ENCODE data around the gene SMYD4. TPM values are rescaled to one million over a fixed set of nuclear protein-coding genes. Genes with fewer than 3 reads are reported as not detected.
"Not testable (repeated sequence)": the region's sequence is repeated elsewhere in the genome, so short reads cannot be mapped to it uniquely, and the experiment has no call there.

Gene SMYD4, protein sequence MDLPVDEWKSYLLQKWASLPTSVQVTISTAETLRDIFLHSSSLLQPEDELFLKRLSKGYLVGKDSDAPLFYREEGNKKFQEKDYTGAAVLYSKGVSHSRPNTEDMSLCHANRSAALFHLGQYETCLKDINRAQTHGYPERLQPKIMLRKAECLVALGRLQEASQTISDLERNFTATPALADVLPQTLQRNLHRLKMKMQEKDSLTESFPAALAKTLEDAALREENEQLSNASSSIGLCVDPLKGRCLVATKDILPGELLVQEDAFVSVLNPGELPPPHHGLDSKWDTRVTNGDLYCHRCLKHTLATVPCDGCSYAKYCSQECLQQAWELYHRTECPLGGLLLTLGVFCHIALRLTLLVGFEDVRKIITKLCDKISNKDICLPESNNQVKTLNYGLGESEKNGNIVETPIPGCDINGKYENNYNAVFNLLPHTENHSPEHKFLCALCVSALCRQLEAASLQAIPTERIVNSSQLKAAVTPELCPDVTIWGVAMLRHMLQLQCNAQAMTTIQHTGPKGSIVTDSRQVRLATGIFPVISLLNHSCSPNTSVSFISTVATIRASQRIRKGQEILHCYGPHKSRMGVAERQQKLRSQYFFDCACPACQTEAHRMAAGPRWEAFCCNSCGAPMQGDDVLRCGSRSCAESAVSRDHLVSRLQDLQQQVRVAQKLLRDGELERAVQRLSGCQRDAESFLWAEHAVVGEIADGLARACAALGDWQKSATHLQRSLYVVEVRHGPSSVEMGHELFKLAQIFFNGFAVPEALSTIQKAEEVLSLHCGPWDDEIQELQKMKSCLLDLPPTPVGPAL
- total RNA-seq, result 8.8 TPM
- long read RNA-seq, full-length matches to known transcripts, result 3 of 8 reads
- long read RNA-seq, partial matches to known transcripts, result 2 of 8 reads
- long read RNA-seq, other reads (novel, unspliced or antisense), result 3 of 8 reads

DNA sequence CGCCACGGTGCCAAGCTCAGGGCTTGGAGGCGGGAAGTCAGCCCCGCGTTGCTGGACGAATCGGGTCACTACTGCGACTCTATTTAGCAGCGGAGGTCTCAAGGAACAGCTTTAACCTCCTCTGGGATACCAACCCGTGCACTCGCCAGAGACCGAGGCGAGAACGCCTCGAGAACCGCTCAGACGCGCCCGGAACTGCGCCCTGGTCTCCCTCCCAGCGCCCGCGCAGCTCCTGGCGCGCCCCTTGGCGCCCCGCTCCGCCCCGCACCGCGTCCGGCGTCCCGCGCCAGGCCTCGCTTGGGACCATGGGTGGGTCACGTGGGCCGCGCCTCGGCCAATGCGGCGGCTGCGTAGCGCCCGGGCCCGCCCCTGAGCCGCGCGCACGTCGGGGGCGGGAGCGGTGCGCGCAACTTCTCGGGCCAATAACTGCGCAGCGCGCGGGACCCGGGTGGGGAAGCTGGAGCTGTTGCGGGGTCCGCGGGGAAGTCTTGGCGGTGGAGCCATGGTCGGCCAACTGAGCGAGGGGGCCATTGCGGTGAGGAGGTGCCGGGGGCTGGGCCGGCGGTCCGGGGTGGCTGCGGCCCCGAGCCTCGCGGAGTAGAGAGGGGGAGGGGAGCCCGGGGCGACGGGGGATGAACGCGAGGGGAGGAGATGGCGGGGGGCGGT lies at the start of gene SMYD4, which contains the start of gene RPA1:
Gene SMYD4, minus strand, starts transcription at position 311 of the 666 bp plus-strand sequence. CDS start 1,908 bp downstream, outside the sequence.
Gene RPA1, plus strand, starts transcription at position 414 of the 666 bp plus-strand sequence. Its CDS starts 89 bp downstream, at position 503.
- intact Hi-C loops (cut with DNase I), result no loop called here
- DNase-seq (ENCODE audit: low spot score), result peak; percentile 93

DNA sequence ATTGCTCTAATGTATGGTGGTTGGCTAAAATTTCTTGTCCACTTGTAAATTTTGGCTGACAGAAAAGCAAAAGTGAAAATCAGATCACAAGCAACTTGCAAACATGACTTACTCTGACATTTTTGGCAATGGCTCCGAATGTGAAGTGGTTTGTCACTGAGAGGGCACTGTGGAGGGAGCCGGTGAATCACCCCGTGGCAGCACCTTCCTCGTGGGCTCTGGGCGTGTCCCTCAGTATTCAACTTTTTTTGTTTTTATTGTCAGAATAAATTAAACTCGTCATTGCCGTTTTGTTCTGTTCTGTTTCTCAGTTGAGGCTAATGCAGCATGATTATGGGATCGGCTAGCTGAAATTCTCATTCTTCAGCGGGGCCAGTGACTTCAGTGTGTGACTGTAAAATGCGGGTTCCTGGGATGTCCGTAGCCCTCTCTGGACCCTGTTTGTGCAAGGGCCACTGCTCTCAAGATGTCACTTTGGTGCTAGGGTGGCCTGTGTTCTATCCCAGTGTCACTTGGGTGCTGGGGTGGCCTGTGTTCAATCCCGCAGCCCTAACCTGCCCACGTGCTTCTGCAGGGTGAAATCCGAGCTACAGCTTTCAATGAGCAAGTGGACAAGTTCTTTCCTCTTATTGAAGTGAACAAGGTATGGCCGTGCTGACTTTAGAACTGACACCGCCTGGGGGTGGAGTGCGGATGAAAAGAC lies 48.9 kb upstream of the SMYD4 start:
- intact Hi-C loops (cut with DNase I), result loop anchor here (10.0 kb wide), 1 partner anchor 304 kb away; no protein-coding TSS in a partner anchor
- DNase-seq (ENCODE audit: low spot score), result no peak

DNA sequence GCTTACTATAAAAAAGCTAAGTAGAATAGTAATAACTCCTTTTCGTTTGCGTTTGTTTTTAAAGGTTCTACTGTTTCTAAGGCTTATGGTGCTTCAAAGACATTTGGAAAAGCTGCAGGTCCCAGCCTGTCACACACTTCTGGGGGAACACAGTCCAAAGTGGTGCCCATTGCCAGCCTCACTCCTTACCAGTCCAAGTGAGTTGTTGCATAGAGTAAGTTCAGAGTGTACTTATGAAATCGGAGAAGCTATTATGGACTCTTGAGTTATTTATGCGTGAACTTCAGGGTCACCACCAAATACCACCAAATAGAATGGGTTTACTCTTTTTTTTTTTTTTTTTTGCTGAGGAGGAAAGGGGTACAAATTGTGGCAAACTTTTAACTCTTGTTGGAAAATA lies 45.9 kb upstream of the SMYD4 start:
- no peak for DNase-seq (ENCODE audit: low spot score)
- intact Hi-C loops (cut with DNase I), result loop anchor here (10.0 kb wide), 1 partner anchor 301 kb away; no protein-coding TSS in a partner anchor

DNA sequence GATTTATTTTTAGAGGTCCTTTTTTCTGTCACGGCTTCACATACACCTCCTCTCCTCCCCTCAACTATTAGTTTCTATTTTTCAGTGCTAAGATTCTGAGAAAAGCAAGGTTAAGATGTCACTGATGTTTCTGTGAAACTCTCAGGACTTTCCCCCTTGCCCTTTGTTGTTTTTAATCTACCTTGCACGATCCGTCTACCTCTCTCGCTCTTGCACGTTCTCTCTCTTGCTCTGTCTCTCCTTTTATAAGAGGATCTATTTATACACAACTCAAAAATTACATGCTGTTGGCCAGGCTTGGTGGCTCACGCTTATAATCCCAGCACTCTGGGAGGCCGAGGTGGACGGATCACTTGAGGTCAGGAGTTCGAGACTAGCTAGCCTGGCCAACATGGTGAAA lies 43.7 kb upstream of the SMYD4 start:
- no peak for DNase-seq (ENCODE audit: low spot score)
- intact Hi-C loops (cut with DNase I), result loop anchor here (10.0 kb wide), 1 partner anchor 299 kb away; no protein-coding TSS in a partner anchor

DNA sequence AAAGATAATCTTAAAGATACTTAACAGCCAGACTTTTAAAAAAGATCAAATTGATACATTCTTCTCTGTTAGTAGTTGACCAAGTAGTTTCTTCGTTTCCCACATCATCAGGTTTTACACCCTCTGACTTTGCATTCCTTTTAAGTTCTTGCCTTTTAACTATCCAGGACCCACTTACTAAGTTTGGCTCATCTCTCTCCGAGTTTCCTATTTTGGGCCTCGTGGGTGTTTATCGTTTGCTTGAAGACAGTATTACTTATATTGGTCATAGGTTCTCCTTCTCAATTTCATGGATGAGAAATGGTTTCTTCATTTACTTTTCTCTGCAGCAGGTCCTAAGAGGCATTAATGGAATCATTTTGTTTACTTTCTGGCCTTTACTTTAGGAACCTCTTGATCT lies 43.3 kb upstream of the SMYD4 start:
- intact Hi-C loops (cut with DNase I), result loop anchor here (10.0 kb wide), 1 partner anchor 298 kb away; no protein-coding TSS in a partner anchor
- no peak for DNase-seq (ENCODE audit: low spot score)

DNA sequence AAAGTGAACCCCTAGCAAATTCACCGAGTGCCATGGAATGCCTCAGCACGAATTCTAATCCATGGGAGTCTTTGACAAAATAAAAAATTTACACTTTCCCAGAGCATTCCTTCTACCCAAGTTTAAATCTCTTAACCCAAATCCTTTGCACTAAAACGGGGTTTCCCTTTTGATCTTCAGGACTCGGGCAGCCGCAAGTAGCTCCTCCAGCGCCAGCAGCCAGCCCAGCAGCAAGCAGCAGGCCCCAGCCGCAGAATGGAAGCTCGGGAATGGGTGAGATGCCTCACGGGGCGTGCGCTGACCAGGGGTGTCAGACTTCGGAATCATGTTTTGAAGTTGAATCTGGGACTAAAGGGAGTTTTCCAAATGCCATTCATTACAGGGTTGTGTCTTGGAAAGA lies 42.6 kb upstream of the SMYD4 start:
- DNase-seq (ENCODE audit: low spot score), result no peak
- intact Hi-C loops (cut with DNase I), result loop anchor here (10.0 kb wide), 1 partner anchor 297 kb away; no protein-coding TSS in a partner anchor

DNA sequence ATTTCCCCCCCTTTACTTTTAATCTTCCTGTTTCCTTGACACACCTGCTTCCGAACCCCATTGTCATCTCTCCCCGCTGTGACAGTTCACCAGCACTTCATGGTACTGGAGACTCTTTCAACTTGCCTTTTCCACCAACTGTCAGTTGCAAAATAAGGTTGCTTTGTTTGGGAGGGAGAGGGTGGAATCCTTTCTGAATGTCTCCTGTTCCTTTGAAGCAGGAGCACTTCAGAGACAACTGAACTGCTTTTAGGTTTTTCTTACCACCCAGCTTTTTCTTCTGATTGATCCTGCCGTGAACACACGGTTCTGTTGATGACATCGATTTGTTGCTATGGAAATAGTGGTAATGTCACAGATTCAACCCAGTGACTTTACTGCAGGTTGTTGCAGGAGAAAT lies 42.1 kb upstream of the SMYD4 start:
- no peak for DNase-seq (ENCODE audit: low spot score)
- intact Hi-C loops (cut with DNase I), result loop anchor here (10.0 kb wide), 1 partner anchor 297 kb away; no protein-coding TSS in a partner anchor

DNA sequence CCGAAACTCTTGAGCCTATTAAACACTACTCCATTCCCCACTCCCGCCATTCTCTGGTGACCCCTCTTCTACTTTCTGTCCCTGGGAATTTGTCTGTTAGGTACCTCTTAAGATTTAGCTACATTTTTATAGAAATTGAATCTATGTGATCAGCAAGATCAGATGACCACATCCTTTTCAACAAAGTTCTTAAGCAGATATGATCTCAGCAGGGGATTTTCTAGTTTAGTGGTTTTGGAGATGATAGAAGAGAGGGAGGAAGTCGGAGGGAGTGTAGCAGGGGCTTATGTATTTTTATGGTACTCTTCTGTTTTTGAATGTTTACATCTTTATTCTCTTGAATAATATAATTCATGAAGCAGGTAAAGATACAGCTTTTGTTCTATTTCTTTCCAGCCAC lies 40.9 kb upstream of the SMYD4 start:
- DNase-seq (ENCODE audit: low spot score), result no peak
- intact Hi-C loops (cut with DNase I), result loop anchor here (10.0 kb wide), 1 partner anchor 296 kb away; no protein-coding TSS in a partner anchor

DNA sequence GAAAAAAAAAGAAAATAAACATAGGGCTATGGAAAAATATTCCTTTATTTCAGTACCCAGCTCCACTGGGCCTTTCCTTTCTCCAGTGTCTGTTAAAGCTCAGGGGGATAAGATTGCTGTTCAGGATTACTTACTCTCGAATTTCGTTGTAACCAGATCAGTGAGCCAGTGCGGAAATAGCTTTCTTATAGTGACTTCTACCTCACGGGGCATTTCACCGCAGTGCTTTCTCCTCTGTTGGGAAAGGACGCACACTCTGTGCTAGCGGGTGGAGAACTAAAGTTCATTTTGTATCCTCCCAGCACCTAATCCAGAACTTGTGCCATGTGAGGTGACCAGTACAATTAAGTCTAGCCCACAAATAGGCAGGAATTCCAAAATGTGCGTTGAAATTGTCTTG lies 38.4 kb upstream of the SMYD4 start:
- DNase-seq (ENCODE audit: low spot score), result no peak
- intact Hi-C loops (cut with DNase I), result loop anchor here (5.0 to 10.0 kb wide), 2 partner anchors 141 to 203 kb away; no protein-coding TSS in a partner anchor

DNA sequence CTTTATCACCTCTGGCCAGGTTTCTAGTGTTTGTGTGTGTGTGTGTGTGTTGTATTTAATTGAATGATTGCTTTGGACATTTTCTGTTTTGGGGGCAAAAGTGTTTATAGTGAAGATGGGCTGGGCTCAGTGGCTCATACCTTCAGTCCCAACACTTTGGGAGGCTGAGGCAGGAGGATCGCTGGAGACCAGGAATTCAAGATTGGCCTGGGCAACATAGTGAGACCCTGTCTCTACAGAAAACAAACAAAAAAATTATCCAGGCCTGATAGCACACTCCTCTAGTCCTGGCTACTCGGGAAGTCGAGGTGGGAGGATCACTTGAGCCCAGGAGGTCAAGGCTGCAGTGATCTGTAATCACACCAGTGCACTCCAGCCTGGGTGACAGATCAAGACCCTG lies 37.6 kb upstream of the SMYD4 start:
- intact Hi-C loops (cut with DNase I), result loop anchor here (5.0 to 10.0 kb wide), 2 partner anchors 140 to 203 kb away; no protein-coding TSS in a partner anchor
- DNase-seq (ENCODE audit: low spot score), result no peak

DNA sequence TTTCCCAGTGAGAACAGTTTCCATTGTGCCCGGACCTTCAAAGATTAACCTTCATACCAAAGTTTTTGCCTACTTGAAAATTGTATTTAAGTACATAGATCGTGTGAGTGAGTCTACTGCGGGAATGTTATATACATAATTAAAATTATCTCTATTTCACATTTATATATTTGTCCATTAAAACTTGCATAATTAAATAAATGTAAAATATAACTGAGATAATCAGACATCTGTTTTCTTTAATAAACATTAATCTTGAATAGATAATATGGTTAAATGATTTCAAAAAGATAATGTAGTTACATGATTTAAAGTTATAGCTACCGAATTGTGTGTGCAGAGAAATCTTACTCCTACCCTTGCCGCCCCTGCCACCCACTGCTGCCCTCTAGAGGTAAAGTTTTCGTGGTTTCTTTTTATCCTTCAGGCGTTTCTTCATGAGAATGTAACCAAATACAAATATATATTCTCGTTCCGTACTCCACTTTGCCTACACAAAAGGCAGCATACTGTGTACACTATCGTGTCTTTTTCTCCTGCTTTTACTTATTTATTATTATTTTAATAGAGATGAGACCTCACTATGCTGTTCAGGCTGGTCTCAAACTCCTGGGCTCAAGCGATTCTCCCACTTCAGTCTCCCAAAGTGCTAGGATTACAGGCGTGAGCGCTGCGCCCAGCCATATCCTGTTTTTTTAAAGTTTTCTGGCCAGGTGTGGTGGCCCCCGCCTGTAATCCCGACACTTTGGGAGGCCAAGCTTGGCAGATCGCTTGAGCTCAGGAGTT lies 35.7 kb upstream of the SMYD4 start:
- intact Hi-C loops (cut with DNase I), result loop anchor here (5.0 to 10.0 kb wide), 2 partner anchors 138 to 201 kb away; no protein-coding TSS in a partner anchor
- DNase-seq (ENCODE audit: low spot score), result no peak

DNA sequence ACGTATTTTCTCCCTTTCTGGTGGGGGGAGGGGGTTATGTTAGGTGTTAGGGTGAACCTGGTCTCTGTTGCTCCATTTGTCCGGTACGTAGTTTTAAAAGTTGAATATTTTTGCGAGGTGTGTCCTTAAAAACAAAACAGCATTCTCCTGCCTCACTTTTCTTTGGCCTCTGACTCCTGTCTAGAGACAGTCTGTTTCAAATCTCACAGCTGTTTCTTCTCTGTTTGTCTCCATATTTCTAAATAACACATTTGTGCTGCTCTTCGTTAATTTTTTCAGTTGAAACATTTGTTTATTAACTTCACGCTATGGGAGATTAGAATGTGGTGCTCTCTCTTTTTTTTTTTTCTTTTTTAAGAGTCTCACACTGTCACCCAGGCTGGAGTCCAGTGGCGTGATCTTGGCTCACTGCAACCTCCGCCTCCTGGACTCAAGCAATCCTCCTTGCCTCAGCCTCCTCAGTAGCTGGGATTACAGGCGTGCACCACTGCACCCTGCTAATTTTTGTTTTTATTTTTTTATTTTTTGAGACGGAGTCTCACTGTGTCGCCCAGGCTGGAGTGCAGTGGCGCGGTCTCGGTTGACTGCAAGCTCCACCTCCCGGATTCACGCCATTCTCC lies 31.8 kb upstream of the SMYD4 start:
- DNase-seq (ENCODE audit: low spot score), result no peak
- intact Hi-C loops (cut with DNase I), result loop anchor here (10.0 kb wide), 1 partner anchor 197 kb away; no protein-coding TSS in a partner anchor

DNA sequence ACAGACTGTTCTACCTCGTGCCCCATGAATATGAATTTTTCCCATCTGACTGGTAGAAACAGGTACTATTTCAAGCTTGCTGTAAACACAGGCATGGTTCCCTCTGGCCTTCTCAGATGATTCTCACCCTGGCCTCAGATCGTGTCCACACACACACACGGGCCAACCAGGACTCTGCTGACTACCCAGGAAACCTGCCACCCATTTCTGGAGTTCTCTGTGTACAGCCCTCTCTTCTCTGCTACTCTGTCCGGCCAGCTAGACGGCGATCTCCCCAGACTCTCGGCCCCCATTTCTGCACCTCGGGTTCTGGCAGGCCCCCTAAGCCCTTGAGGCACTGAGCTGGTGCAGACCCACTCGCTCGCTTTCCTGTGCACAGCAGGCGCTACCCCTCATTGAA lies 31.3 kb upstream of the SMYD4 start:
- intact Hi-C loops (cut with DNase I), result loop anchor here (10.0 kb wide), 1 partner anchor 196 kb away; no protein-coding TSS in a partner anchor
- no peak for DNase-seq (ENCODE audit: low spot score)

DNA sequence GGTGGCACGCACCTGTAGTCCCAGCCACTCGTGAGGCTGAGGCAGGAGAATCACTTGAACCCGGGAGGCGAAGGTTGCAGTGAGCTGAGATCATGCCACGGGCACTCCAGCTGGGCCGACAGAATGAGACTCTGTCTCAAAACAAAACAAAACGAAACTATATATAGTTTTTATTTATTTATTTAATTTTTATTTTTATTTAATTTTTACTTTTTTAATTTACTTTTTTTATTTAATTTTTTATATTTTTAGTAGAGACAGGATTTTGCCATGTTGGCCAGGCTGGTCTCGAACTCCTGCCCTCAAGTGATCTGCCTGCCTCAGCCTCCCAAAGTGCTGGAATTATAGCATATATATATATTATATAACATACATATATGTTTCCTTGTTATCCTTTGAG lies 26.8 kb upstream of the SMYD4 start:
- intact Hi-C loops (cut with DNase I); DNase-seq (ENCODE audit: low spot score): not testable (repeated sequence)

DNA sequence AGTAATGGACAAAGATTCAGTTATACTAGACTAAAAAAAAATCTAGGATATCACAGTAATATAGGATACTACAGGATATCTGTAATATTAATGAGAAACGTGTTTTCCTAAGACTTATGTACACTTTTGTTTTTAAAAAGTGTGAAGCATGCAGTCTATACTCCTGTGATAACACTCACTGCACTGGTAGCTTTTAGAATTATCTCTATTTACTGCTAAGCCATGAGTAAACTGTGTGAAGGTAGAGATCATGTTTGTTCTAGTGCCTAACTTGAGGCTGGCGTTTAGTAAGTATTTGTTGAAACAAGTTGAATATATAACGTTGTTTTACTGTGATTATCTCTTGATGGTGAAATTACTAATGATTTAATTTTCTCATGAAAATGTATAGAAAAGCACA lies 24.0 kb upstream of the SMYD4 start:
- intact Hi-C loops (cut with DNase I), result no loop called here
- DNase-seq (ENCODE audit: low spot score), result no peak

DNA sequence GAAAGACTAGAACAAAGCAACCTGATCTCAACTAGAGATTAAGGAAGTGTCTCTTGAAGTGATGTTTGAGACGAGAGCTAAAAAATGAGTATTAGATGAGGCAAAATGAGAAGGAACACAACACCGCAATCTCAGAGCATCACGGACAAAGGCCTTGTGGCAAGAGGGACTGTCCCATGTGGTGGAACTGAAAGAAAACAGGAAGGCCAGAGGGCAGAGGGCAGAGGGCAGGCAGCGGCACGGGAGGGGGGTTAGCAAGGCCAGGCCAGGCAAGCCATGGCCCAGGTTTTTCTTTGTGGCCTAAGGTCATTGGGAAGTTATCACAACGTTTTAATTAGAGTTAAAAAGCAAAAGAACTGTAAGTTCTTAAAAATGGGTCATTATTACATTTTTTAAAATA lies 22.6 kb upstream of the SMYD4 start:
- intact Hi-C loops (cut with DNase I), result no loop called here
- no peak for DNase-seq (ENCODE audit: low spot score)

DNA sequence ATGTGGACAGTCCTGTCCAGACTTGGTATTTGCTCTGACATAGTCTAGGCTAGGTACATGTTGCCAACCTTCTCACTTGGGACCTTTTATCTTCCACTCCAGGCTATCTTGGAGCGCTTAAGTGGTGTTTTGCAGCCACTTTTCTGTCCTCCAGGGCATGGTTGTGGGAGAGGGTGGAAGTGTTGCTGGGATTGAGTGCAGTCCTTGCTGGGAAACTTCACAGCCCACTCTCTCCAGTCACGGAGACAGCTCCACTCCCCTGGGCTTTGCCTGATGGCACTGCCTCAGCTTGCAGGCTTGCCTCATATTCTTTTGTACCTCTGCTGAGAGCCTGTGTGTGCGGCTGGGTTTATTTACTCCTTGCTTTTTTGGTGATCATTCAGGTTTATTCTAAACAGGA lies 17.5 kb upstream of the SMYD4 start:
- no peak for DNase-seq (ENCODE audit: low spot score)
- intact Hi-C loops (cut with DNase I), result loop anchor here (5.0 kb wide), 1 partner anchor 50 kb away; no protein-coding TSS in a partner anchor

All from cardiac septum (tissue), 1 donor.